ENCODE data around the gene ESPL1.

Gene ESPL1

GRCh38 chr12:53267999-53268629 is at the start of gene ESPL1:
Gene ESPL1 (plus strand): TSS chr12:53268299. CDS start chr12:53268767, 468 bp downstream.
- DNase-seq = peak; percentile 37 to 85 (median 78)

- peak in 1 of 6 experiments; percentile 40 for DNase-seq
Measured at GRCh38 chr12:53218551-53219291, 49.4 kb upstream of the ESPL1 start.

GRCh38 chr12:53219292-53219955 is 48.7 kb upstream of the ESPL1 start:
- DNase-seq = peak; percentile 24 to 61 (median 42)

GRCh38 chr12:53219956-53220693 is 48.0 kb upstream of the ESPL1 start:
- peak; percentile 72 to 86 (median 82) for DNase-seq

- DNase-seq = peak; percentile 38 to 80 (median 66)
Measured at GRCh38 chr12:53220694-53221202, 47.4 kb upstream of the ESPL1 start.

DNA sequence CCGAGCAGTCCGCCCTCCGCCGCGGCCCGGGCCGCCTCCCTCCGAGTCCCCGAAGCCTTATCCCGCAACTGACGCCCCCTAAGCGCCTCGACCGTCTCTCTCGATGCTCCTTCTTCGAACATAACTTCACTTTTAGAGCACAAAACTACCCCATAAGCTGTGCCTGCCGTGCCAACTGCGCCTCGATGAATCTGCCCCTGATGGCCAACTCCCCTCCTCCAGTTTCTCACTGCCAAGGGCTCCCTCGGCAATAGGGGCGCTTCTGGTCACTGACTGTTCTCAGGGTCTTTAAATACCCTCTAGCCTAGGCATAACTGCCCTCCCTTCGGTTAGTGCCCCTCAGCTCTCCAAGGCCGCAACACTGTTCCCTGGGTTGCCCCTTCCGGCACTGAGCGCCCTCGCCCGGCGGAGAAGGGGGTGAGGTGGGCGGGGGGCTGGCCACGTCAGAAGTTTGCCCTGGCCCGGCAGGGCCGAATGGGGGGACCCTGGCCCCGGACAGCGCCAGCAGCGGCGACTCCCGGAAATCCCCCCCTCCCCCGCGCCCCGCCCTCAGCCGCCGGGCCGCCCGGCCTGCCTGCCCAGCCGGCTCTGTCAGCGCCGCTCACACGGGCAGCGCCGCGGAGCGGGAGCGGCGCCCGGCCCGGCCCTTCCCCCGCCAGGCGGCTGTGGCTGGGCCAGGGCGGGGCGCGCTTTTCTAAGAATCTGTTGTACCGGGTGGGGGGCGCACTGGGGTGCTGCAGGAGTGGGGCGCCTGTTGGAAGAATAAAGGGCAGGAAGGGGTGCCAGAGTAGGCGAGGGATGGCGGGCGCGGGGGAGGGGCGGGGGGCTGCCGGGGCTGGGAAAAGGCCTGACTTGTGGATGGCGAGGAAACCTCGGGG is 46.7 kb upstream of the ESPL1 start:
- DNase-seq = peak in 3 of 6 experiments; percentile 40 to 60 (median 56)

DNA sequence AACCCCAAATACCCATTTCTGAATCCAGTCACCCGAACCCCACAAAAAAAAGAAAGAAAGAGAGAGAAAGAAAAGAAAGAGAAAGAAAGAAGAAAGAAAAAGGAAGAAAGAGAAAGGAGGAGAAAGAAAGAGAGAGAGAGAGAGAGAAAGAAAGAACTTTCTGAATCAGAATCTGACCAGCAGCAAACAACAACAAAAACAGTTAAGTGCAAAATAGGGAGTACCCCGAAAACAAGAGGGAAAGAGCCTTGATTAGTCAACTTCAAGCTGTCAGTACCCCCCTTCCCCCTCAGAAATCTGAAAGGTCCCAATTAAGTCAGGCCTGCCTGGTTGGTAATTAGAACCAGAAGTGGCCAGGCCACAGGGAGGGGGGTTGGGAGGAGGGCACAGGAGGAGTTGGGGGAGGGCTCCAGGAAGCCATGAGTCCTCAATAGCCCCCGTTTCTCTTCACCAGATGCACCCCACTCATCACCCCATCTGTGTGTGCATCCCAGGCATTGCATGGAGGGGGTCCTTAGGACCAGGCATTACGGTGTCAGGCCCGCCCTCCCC is 45.9 kb upstream of the ESPL1 start:
- DNase-seq = no peak

DNA sequence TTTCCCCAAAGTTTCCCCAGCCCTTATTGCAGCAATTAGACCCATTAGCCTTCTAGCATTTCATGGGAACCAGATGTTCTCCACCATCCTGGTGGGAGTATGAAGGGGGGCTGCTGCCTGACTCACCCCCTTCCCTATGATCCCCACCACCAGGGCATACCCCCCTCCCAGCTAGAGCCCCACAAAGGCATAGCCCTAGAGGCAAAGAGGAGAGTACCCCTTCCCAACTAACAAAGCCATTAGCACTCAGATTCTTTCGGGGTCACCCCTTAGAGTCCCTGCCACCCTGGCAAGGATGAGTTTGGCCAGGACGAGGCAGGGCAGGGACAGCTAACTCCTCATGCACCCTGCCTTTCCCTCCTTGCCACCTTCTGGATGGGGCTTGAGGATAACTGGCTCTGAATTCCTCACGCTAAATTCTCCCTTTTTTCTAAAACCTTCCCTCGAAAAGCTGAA is 45.3 kb upstream of the ESPL1 start:
- no peak for DNase-seq

GRCh38 chr12:53223389-53224060 is 44.6 kb upstream of the ESPL1 start:
- peak; percentile 14 to 59 (median 38) for DNase-seq

- no peak for DNase-seq
Measured at GRCh38 chr12:53224061-53224896, 43.8 kb upstream of the ESPL1 start.

- no peak for DNase-seq
Measured at GRCh38 chr12:53224897-53225634, 43.0 kb upstream of the ESPL1 start.

DNA sequence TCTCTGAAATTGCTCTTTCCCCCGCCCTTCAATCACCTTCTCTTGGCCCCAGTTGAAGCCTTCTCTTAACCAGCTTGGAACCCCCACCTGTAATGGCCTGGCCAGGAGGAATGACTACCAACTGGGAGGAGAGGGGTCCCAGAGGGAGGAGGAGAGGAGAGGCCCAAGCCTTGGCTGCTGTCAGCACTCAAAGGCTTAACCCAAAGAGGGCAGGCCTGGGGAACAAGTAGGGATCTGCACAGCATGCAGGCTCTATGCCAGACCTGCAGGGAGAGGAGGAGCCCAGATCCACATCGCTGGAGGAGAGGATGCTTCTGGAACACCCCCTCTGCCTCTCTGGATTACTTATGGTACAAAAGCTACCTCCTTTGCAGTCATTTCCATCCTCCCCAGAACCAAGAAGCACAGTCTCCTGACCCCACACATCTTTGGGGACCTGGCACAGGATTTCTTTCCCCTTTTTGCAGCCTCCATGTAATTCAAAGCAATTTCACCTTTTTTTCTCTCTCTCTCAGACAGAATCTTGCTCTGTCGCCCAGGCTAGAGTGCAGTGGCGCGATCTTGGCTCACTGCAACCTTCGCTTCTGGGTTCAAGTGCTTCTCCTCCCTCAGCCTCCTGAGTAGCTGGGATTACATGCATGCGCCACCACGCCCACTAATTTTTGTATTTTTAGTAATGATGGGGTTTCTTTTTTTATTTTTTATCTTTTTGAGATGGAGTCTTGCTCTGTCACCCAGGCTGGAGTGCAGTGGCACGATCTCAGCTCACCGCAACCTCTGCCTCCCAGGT is 42.3 kb upstream of the ESPL1 start:
- no peak for DNase-seq

- no peak for DNase-seq
Measured at GRCh38 chr12:53226815-53227214, 41.3 kb upstream of the ESPL1 start.

DNA sequence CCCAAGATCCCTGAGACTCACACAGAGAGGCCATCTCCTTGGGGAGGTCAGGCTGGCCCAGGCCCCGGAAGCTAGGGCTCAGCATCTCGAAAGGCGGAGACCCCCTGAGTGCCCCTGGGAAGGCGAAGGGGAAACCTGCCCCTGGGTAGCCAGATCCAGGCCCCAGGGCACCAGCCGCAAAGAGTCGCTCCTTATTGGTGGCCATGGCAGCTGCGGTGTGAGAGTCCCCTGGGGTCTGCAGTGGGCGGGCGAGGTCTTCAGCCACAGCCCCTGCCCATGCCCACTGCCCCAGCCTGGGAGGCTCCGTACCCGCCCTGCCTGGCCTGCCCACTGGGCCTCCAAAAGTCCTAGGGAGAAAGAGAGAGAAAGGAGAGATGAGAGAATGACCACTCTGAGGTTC is 40.8 kb upstream of the ESPL1 start:
- DNase-seq = no peak

DNA sequence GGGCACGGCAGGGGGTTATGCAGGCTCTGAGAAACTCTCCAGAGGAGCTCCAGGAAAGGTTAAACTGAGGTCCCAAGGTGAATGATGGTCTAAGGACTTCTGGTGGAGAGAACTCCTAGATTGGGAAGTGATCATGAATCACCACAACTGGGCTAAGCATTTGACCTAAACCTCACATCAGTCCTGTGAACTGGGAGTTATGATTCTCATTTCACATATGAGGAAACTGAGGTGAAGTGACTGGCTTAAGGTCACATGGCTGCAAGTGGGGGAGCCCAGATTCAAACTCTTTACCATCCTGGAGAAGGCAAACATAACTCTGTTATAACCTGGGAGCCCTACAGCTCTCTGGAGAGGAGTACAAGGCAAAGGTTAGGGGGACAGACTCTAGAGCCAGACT is 40.3 kb upstream of the ESPL1 start:
- no peak for DNase-seq

- no peak for DNase-seq
Measured at GRCh38 chr12:53229454-53229853, 38.6 kb upstream of the ESPL1 start.

GRCh38 chr12:53230108-53230845 is 37.8 kb upstream of the ESPL1 start:
- no peak for DNase-seq

GRCh38 chr12:53231671-53231920 is 36.5 kb upstream of the ESPL1 start:
- no peak for DNase-seq

Measured in stimulated activated naive CD4-positive, alpha-beta T cell (primary cell).